ENCODE results near the gene TPP1. TPM values are rescaled to one million over a fixed set of nuclear protein-coding genes. Genes with fewer than 3 reads are reported as not detected.

TPP1 gene
- total RNA-seq, 1 experiment from 2014 or later, result 61.7 TPM

- no TSS peak for BruUV-seq (replicated peaks)
- ChIA-PET CTCF (no interaction called here), POLR2A (no interaction called here)
- Mint-ChIP-seq H3K27me3 (ENCODE audit: insufficient read depth, unreplicated experiment) (no peaks in the 10 kb centered on the region), H3K27ac (ENCODE audit: unreplicated experiment) (no peak overlapping the region), H3K36me3 (ENCODE audit: insufficient read depth, unreplicated experiment) (no peaks in the 10 kb centered on the region), H3K4me1 (ENCODE audit: low read depth, unreplicated experiment) (no peaks in the 10 kb centered on the region), H3K9me3 (ENCODE audit: unreplicated experiment) (no peaks in the 10 kb centered on the region), H3K4me3 (ENCODE audit: unreplicated experiment) (no peak overlapping the region)
- H3K27me3 ChIP-seq (replicated peaks; ENCODE audit: control insufficient read depth, insufficient read depth, low read length), result no peaks in the 10 kb centered on the region
- no peak overlapping the region for H3K4me3 ChIP-seq (ENCODE audit: low read depth, low read length)
- intact Hi-C loops (cut with micrococcal nuclease; ENCODE audit: unreplicated experiment), result no loop called here
- DNase-seq, result no peak
- H3K9me3 ChIP-seq, result no peaks in the 10 kb centered on the region
- H3K4me1 ChIP-seq, result no peaks in the 10 kb centered on the region
- no peak for TF ChIP-seq CTCF (IDR thresholded peaks at IDR 0.05; ENCODE audit: insufficient read depth in 1 of 2, low read depth in 1 of 2, low read length in 1 of 2, severe bottlenecking in 1 of 2, unreplicated experiment in 1 of 2)
- no peaks in the 10 kb centered on the region for H3K36me3 ChIP-seq (ENCODE audit: control insufficient read depth, insufficient read depth, low read length)
Measured at GRCh38 chr11:6567371-6567745, 51.9 kb downstream of the TPP1 start.

GRCh38 chr11:6566704-6567370 is 52.4 kb downstream of the TPP1 start:
- DNase-seq, result no peak
- Histone ChIP-seq H3K36me3 (ENCODE audit: control insufficient read depth, insufficient read depth, low read length) (no peaks in the 10 kb centered on the region), H3K4me1 (no peaks in the 10 kb centered on the region), H3K9me3 (no peaks in the 10 kb centered on the region), H3K27me3 (replicated peaks; ENCODE audit: control insufficient read depth, insufficient read depth, low read length) (no peaks in the 10 kb centered on the region), H3K4me3 (ENCODE audit: low read depth, low read length) (no peak overlapping the region)
- intact Hi-C loops (cut with micrococcal nuclease; ENCODE audit: unreplicated experiment), result no loop called here
- no peak for TF ChIP-seq CTCF (IDR thresholded peaks at IDR 0.05; ENCODE audit: insufficient read depth in 1 of 2, low read depth in 1 of 2, low read length in 1 of 2, severe bottlenecking in 1 of 2, unreplicated experiment in 1 of 2)
- no peaks in the 10 kb centered on the region for H3K4me1 Mint-ChIP-seq (ENCODE audit: low read depth, unreplicated experiment)
- H3K36me3 Mint-ChIP-seq (ENCODE audit: insufficient read depth, unreplicated experiment), result no peaks in the 10 kb centered on the region
- ChIA-PET POLR2A (no interaction called here), CTCF (no interaction called here)
- no peak overlapping the region for H3K27ac Mint-ChIP-seq (ENCODE audit: unreplicated experiment)
- no peaks in the 10 kb centered on the region for H3K9me3 Mint-ChIP-seq (ENCODE audit: unreplicated experiment)
- H3K4me3 Mint-ChIP-seq (ENCODE audit: unreplicated experiment), result no peak overlapping the region
- BruUV-seq (replicated peaks), result no TSS peak
- H3K27me3 Mint-ChIP-seq (ENCODE audit: insufficient read depth, unreplicated experiment), result no peaks in the 10 kb centered on the region

GRCh38 chr11:6565988-6566703 is 53.1 kb downstream of the TPP1 start:
- Mint-ChIP-seq H3K4me1 (ENCODE audit: low read depth, unreplicated experiment) (no peaks in the 10 kb centered on the region), H3K4me3 (ENCODE audit: unreplicated experiment) (no peak overlapping the region), H3K9me3 (ENCODE audit: unreplicated experiment) (no peaks in the 10 kb centered on the region), H3K27me3 (ENCODE audit: insufficient read depth, unreplicated experiment) (no peaks in the 10 kb centered on the region), H3K36me3 (ENCODE audit: insufficient read depth, unreplicated experiment) (no peaks in the 10 kb centered on the region), H3K27ac (ENCODE audit: unreplicated experiment) (no peak overlapping the region)
- DNase-seq, result no peak
- Histone ChIP-seq H3K36me3 (ENCODE audit: control insufficient read depth, insufficient read depth, low read length) (no peaks in the 10 kb centered on the region), H3K9me3 (no peaks in the 10 kb centered on the region), H3K4me1 (no peaks in the 10 kb centered on the region), H3K4me3 (ENCODE audit: low read depth, low read length) (no peak overlapping the region), H3K27me3 (replicated peaks; ENCODE audit: control insufficient read depth, insufficient read depth, low read length) (no peaks in the 10 kb centered on the region)
- no TSS peak for BruUV-seq (replicated peaks)
- intact Hi-C loops (cut with micrococcal nuclease; ENCODE audit: unreplicated experiment), result no loop called here
- TF ChIP-seq CTCF (IDR thresholded peaks at IDR 0.05; ENCODE audit: insufficient read depth in 1 of 2, low read depth in 1 of 2, low read length in 1 of 2, severe bottlenecking in 1 of 2, unreplicated experiment in 1 of 2), result no peak
- ChIA-PET POLR2A (no interaction called here), CTCF (no interaction called here)
